GM12878 (cell line): ENCODE measurements around the gene TCAF1. TPM values are rescaled to one million over a fixed set of nuclear protein-coding genes. Genes with fewer than 3 reads are reported as not detected.

Experiments used
- ATAC-seq: fragments of 200-7000 bp; cut with Tn5 transposase; 3 replicates; pipeline ENCODE4 v1.9.1; 2020; ENCODE audit warnings: mild to moderate bottlenecking, moderate library complexity
- BruUV-seq: library from RNA; stranded (reverse); fragments of 400-500 nt; replicated peaks from 2 replicates; lab custom pipeline; 2021; lab: Mats Ljungman, UMichigan
- CTCF ChIA-PET: fragments of 300-600 bp; sonication (Branson Sonifier 250); formaldehyde crosslinking; extraction: SDS; loops from one replicate; lab custom pipeline; 2021; ENCODE audit warnings: inconsistent platforms; lab: Yijun Ruan, JAX
- POLR2A ChIA-PET: fragments of 350-600 bp; formaldehyde crosslinking; extraction: SDS; loops from one replicate; lab custom pipeline; 2021; ENCODE audit warnings: inconsistent platforms; lab: Charles Lee
- RAD21 ChIA-PET: fragments of 300-600 bp; sonication (Branson Sonifier 250); formaldehyde crosslinking; loops from one replicate; lab custom pipeline; 2023; ENCODE audit warnings: antibody characterized with exemption; ENCODE audit not compliant: unreplicated experiment; lab: Charles Lee
- SMC1A ChIA-PET: fragments of 300-600 bp; sonication (Branson Sonifier 250); formaldehyde crosslinking; loops from one replicate; lab custom pipeline; 2023; ENCODE audit not compliant: unreplicated experiment, uncharacterized antibody; lab: Charles Lee
- DNase-seq: peaks from one replicate; pipeline ENCODE4 v3.0.0-alpha.2; 2011; ENCODE audit warnings: low read depth, low spot score
- FAIRE-seq: peaks from 3 replicates; lab custom pipeline; 2011; peaks lifted over from hg19 to GRCh38; lab: Jason Lieb, UNC
- H2AFZ ChIP-seq: 2 replicates; pipeline ENCODE4 v1.6.0; 2011; ENCODE audit warnings: low read depth, low read length, control low read depth; ENCODE audit not compliant: control insufficient read depth
- H3K27ac ChIP-seq: 2 replicates; pipeline ENCODE4 v1.5.1; 2011; ENCODE audit warnings: control low read depth; ENCODE audit not compliant: control insufficient read depth, insufficient read depth
- H3K27me3 ChIP-seq, 2 experiments: replicated peaks in 1 of 2; 2 replicates each; pipeline versions ENCODE4 v1.6.0 to v1.6.1; 2011; ENCODE audit warnings: low read length in 1 of 2; ENCODE audit not compliant: control insufficient read depth in 2 of 2, insufficient read depth in 2 of 2
- H3K36me3 ChIP-seq, 2 experiments: 2 replicates each; pipeline ENCODE4 v1.5.1; 2011; ENCODE audit warnings: low read length in 1 of 2; ENCODE audit not compliant: control insufficient read depth in 2 of 2, insufficient read depth in 2 of 2
- H3K4me1 ChIP-seq: 2 replicates; pipeline ENCODE4 v1.6.1; 2011; ENCODE audit warnings: mild to moderate bottlenecking, low read length, moderate library complexity, mixed read lengths; ENCODE audit not compliant: control insufficient read depth, insufficient read depth
- H3K4me2 ChIP-seq: 2 replicates; pipeline ENCODE4 v1.6.0; 2011; ENCODE audit warnings: control low read depth; ENCODE audit not compliant: control insufficient read depth, insufficient read depth
- H3K4me3 ChIP-seq: fragments of 200-600 bp; sonication (generic); 2 replicates; pipeline ENCODE4 v1.5.1; 2016
- H3K79me2 ChIP-seq: 2 replicates; pipeline ENCODE4 v1.6.0; 2011; ENCODE audit warnings: low read length; ENCODE audit not compliant: control insufficient read depth, insufficient read depth
- H3K9ac ChIP-seq: 2 replicates; pipeline ENCODE4 v1.8.0; 2011; ENCODE audit warnings: low read length, control low read depth, mixed read lengths; ENCODE audit not compliant: control insufficient read depth, insufficient read depth
- H3K9me3 ChIP-seq: replicated peaks from 3 replicates; pipeline ENCODE4 v1.5.1; 2011; ENCODE audit warnings: mild to moderate bottlenecking, low read length; ENCODE audit not compliant: control insufficient read depth, insufficient read depth
- H4K20me1 ChIP-seq: 2 replicates; pipeline ENCODE4 v1.6.0; 2011; ENCODE audit not compliant: control insufficient read depth, insufficient read depth
- RAD21 ChIP-seq: IDR thresholded peaks from 2 replicates; pipeline ENCODE4 v1.6.1; 2011; ENCODE audit warnings: mild to moderate bottlenecking, low read depth, low read length, moderate library complexity; ENCODE audit not compliant: insufficient read depth
- WGBS: methylation state at CpG from one replicate; pipeline ENCODE4 v1.1.6; 2016; ENCODE audit warnings: low lambda C conversion rate; ENCODE audit not compliant: insufficient replicate concordance, insufficient coverage; ENCODE audit errors: missing lambda C conversion rate; 5-methylcytosine and 5-hydroxymethylcytosine counted together
- in situ Hi-C: fragments of 300-500 bp; cut with MboI; formaldehyde crosslinking; loops from 9 replicates; pipeline ENCODE4 v1.14.3; 2018; ENCODE audit warnings: mixed read lengths
- intact Hi-C: fragments of 100-400 bp; cut with micrococcal nuclease; formaldehyde crosslinking; loops from one replicate; pipeline ENCODE4 v1.14.2; 2022; ENCODE audit not compliant: unreplicated experiment
- polyA plus RNA-seq, 11 experiments: library from polyadenylated mRNA; depleted of rRNA in 4 of 11; unstranded in 6 of 11; stranded (reverse) in 5 of 11; fragments of >200 nt; fragmentation: Nextera tagmentation in 4 of 11; fragmentation: Illumina TruSeq in 1 of 11; extraction: Ambion mirVana in 4 of 11; extraction: Trizol in 1 of 11; gene quantifications; 1 replicate in 1 of 11; 2 replicates in 10 of 11; pipeline versions ENCODE4 v1.2.1 to v1.2.3, GENCODE V29; 2011 to 2016; ENCODE audit warnings: inconsistent platforms in 2 of 11, missing spikeins in 2 of 11, low read depth in 1 of 11
- total RNA-seq, 4 experiments: library from RNA; depleted of rRNA in 3 of 4; stranded (reverse); fragments of >200 nt in 3 of 4; fragmentation: Illumina TruSeq in 1 of 4; extraction: Trizol in 1 of 4; gene quantifications; 2 replicates each; pipeline versions ENCODE4 v1.2.1 to v1.2.3, GENCODE V29; 2013 to 2021
- TF ChIP-seq, protein P1 (sequence below): fragments of 150-350 bp; IDR thresholded peaks from 2 replicates; pipeline ENCODE4 v1.6.1; 2016; ENCODE audit warnings: low read depth, low read length

Gene TCAF1
- total and polyA plus RNA-seq, 10 of the 15 experiments (the other 5 are each of a cell fraction or from before 2014, with no cell fraction given): 2.2 to 16.3 (median 8.0) TPM

DNA sequence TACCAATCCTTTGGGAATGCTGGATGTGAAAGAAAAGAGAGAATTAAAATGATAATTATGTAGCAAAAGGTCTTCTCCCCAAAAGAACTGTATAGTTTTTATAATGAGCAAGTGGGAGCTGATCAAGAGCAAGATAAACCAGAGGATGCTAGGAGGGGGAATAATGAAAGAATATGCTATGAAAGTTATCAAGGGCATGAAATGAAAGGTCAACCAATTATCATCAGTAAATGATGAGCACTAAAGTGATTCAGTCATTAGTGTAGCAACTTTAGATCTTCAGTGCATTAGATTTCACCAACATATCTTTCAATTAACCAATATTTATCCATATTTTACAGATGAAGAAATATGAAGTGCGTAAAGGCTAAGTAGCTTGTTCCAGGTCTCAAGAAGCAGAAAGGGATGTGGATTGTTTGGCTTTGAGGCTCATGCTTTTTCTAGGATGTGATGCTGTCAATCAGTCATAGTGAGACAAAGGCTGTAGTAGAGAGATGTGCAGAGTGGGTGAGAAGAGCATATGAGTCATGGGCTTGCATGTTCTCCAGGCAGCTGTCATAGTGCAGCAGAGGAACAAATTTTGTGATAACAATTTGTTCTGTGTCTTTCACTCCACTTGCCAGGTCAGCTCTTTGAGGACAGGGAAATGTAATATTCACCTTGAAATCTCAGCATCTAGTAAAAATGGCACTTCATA, 27.4 kb upstream of the TCAF1 start:
- FAIRE-seq (no peak), ATAC-seq (0 out of 3 replicates have a peak, but pooled peaks have one; percentile 28), DNase-seq (no peak)
- intact Hi-C loops (no loop called here), in situ Hi-C loops (no loop called here)
- no peaks in the 10 kb centered on the region for H3K4me1 ChIP-seq
- H3K4me3 ChIP-seq: no peak overlapping the region
- ChIA-PET SMC1A (interaction anchor here (1.3 kb wide), 1 partner anchor 19 kb away, joined by 3 read pairs; no protein-coding TSS in a partner anchor), CTCF (interaction anchor here (2.2 kb wide), 1 partner anchor 28 kb away, joined by 4 read pairs; the partner anchor contains the start of gene TCAF1), POLR2A (no interaction called here), RAD21 (no interaction called here)
- H3K27ac ChIP-seq: no peak overlapping the region
- no peaks in the 10 kb centered on the region for H3K27me3 ChIP-seq
- H3K36me3 ChIP-seq: no peaks in the 10 kb centered on the region
- 100% methylated on average over 1 of the region's 1 CpG for WGBS
- TF ChIP-seq RAD21: no peak
- TF ChIP-seq, protein P1, sequence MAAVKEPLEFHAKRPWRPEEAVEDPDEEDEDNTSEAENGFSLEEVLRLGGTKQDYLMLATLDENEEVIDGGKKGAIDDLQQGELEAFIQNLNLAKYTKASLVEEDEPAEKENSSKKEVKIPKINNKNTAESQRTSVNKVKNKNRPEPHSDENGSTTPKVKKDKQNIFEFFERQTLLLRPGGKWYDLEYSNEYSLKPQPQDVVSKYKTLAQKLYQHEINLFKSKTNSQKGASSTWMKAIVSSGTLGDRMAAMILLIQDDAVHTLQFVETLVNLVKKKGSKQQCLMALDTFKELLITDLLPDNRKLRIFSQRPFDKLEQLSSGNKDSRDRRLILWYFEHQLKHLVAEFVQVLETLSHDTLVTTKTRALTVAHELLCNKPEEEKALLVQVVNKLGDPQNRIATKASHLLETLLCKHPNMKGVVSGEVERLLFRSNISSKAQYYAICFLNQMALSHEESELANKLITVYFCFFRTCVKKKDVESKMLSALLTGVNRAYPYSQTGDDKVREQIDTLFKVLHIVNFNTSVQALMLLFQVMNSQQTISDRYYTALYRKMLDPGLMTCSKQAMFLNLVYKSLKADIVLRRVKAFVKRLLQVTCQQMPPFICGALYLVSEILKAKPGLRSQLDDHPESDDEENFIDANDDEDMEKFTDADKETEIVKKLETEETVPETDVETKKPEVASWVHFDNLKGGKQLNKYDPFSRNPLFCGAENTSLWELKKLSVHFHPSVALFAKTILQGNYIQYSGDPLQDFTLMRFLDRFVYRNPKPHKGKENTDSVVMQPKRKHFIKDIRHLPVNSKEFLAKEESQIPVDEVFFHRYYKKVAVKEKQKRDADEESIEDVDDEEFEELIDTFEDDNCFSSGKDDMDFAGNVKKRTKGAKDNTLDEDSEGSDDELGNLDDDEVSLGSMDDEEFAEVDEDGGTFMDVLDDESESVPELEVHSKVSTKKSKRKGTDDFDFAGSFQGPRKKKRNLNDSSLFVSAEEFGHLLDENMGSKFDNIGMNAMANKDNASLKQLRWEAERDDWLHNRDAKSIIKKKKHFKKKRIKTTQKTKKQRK: no peak
- no peaks in the 10 kb centered on the region for H4K20me1 ChIP-seq
- H3K4me2 ChIP-seq: no peak overlapping the region
- H2AFZ ChIP-seq: no peak overlapping the region
- no peak overlapping the region for H3K9ac ChIP-seq
- BruUV-seq: no TSS peak
- H3K9me3 ChIP-seq: no peaks in the 10 kb centered on the region
- no peaks in the 10 kb centered on the region for H3K79me2 ChIP-seq
